A549 (cell line): ENCODE results near the gene CENPB. TPM values are rescaled to one million over a fixed set of nuclear protein-coding genes. Genes with fewer than 3 reads are reported as not detected.

ENCODE experiments used
- ATAC-seq, 2 experiments: fragments of 200-7000 bp in 1 of 2; fragments of >200 bp in 1 of 2; cut with Nextera tagmentation in 1 of 2; cut with Tn5 transposase in 1 of 2; 3 replicates each; pipeline versions ENCODE4 v1.8.0 to v1.9.1; 2018 to 2020; ENCODE audit warnings: mild to moderate bottlenecking in 1 of 2, moderate library complexity in 1 of 2
- CTCF ChIA-PET: fragments of 300-600 bp; sonication (Branson Sonifier 250); formaldehyde crosslinking; extraction: SDS; loops from one replicate; lab custom pipeline; 2021; ENCODE audit warnings: antibody characterized with exemption, inconsistent platforms; lab: Yijun Ruan, JAX
- POLR2A ChIA-PET: fragments of 350-600 bp; formaldehyde crosslinking; extraction: SDS; loops from one replicate; lab custom pipeline; 2021; ENCODE audit warnings: antibody characterized with exemption, inconsistent platforms; lab: Yijun Ruan, JAX
- DNase-seq, 2 experiments: peaks; one replicate each; pipeline versions ENCODE4 v3.0.0 to v3.0.0-alpha.2; 2011 to 2016; ENCODE audit warnings: low read depth in 1 of 2, low spot score in 1 of 2
- FAIRE-seq: peaks from 2 replicates; lab custom pipeline; 2011; peaks lifted over from hg19 to GRCh38; lab: Jason Lieb, UNC
- H3K27ac ChIP-seq, 2 experiments: fragments of >200 bp; sonication (Bioruptor Twin); formaldehyde crosslinking; 3 replicates each; pipeline ENCODE4 v1.5.1; 2016 to 2017
- H3K4me1 ChIP-seq: fragments of >200 bp; sonication (Bioruptor Twin); formaldehyde crosslinking; 3 replicates; pipeline ENCODE4 v1.6.1; 2016
- H3K4me2 ChIP-seq: fragments of >200 bp; sonication (Bioruptor Twin); formaldehyde crosslinking; 3 replicates; pipeline ENCODE4 v1.6.1; 2016
- H3K4me3 ChIP-seq: fragments of >200 bp; sonication (Bioruptor Twin); formaldehyde crosslinking; 3 replicates; pipeline ENCODE4 v1.5.1; 2016
- H3K9me3 ChIP-seq: fragments of >200 bp; sonication (Bioruptor Twin); formaldehyde crosslinking; 3 replicates; pipeline ENCODE4 v1.6.1; 2016
- ATOH8 ChIP-seq: fragments of 250-450 bp; sonication (Bioruptor Pico); IDR thresholded peaks from 2 replicates; pipeline ENCODE4 v1.5.0; 2020; ENCODE audit warnings: low read depth, mild to moderate bottlenecking, moderate library complexity
- BHLHE40 ChIP-seq: IDR thresholded peaks from 2 replicates; pipeline ENCODE4 v1.6.1; 2012; ENCODE audit warnings: low read depth, low read length, inconsistent platforms
- CEBPB ChIP-seq, 2 experiments: fragments of >200 bp in 1 of 2; sonication (Bioruptor Twin) in 1 of 2; formaldehyde crosslinking in 1 of 2; IDR thresholded peaks; 2 replicates each; pipeline ENCODE4 v1.6.1; 2012 to 2016
- CHD2 ChIP-seq: fragments of 150-350 bp; IDR thresholded peaks from 2 replicates; pipeline ENCODE4 v1.6.1; 2014; ENCODE audit warnings: low read length; ENCODE audit not compliant: partially characterized antibody
- EHMT2 ChIP-seq: fragments of 200-600 bp; sonication (generic); IDR thresholded peaks from 2 replicates; pipeline ENCODE4 v1.6.1; 2016; ENCODE audit warnings: antibody characterized with exemption, low read depth, mild to moderate bottlenecking, moderate library complexity
- ESRRA ChIP-seq: fragments of 150-350 bp; IDR thresholded peaks from 2 replicates; pipeline ENCODE4 v1.6.1; 2014; ENCODE audit warnings: mild to moderate bottlenecking, low read length, borderline replicate concordance
- FOSL2 ChIP-seq, 2 experiments: fragments of 450-650 bp in 1 of 2; fragments of >200 bp in 1 of 2; sonication (Bioruptor Twin) in 1 of 2; formaldehyde crosslinking; IDR thresholded peaks; 2 replicates each; pipeline versions ENCODE4 v1.5.0 to v1.6.1; 2016 to 2020; ENCODE audit warnings: mild to moderate bottlenecking in 1 of 2, moderate library complexity in 1 of 2
- KDM5A ChIP-seq: fragments of 200-600 bp; sonication (generic); IDR thresholded peaks from 2 replicates; pipeline ENCODE4 v1.6.1; 2016; ENCODE audit warnings: antibody characterized with exemption, mild to moderate bottlenecking
- PBX3 ChIP-seq: IDR thresholded peaks from 2 replicates; pipeline ENCODE4 v1.6.1; 2012
- RARB ChIP-seq: fragments of 250-450 bp; sonication (Bioruptor Pico); IDR thresholded peaks from 2 replicates; pipeline ENCODE4 v1.8.0; 2021; ENCODE audit warnings: mild to moderate bottlenecking, moderate library complexity
- REST ChIP-seq: fragments of 200-600 bp; sonication (generic); IDR thresholded peaks from 2 replicates; pipeline ENCODE4 v1.6.1; 2016; ENCODE audit warnings: antibody characterized with exemption, mild to moderate bottlenecking, moderate library complexity
- SREBF2 ChIP-seq: fragments of 450-650 bp; IDR thresholded peaks from 2 replicates; pipeline ENCODE4 v1.6.1; 2014; ENCODE audit warnings: mild to moderate bottlenecking, moderate library complexity
- WGBS: methylation state at CpG from one replicate; pipeline ENCODE4 v1.1.6; 2017; ENCODE audit errors: missing lambda C conversion rate; 5-methylcytosine and 5-hydroxymethylcytosine counted together
- polyA plus RNA-seq, 4 experiments: library from polyadenylated mRNA; depleted of rRNA in 3 of 4; stranded (reverse); fragments of >200 nt; fragmentation: RNase III in 1 of 4; extraction: RNeasy Plus Mini Kit Qiagen cat#74134 plus additional on column Dnase treatment in 1 of 4; gene quantifications; 2 replicates in 3 of 4; 3 replicates in 1 of 4; pipeline ENCODE4 v1.2.3, GENCODE V29; 2011 to 2017
- TF ChIP-seq, protein P1 (sequence below): fragments of 250-450 bp; sonication (Bioruptor Pico); IDR thresholded peaks from 2 replicates; pipeline ENCODE4 v1.5.0; 2021; ENCODE audit warnings: mild to moderate bottlenecking, moderate library complexity, borderline replicate concordance

Gene CENPB
- polyA plus RNA-seq, 2 of the 4 experiments (the other 2 are of a cell fraction): 42.6 to 106 TPM

DNA sequence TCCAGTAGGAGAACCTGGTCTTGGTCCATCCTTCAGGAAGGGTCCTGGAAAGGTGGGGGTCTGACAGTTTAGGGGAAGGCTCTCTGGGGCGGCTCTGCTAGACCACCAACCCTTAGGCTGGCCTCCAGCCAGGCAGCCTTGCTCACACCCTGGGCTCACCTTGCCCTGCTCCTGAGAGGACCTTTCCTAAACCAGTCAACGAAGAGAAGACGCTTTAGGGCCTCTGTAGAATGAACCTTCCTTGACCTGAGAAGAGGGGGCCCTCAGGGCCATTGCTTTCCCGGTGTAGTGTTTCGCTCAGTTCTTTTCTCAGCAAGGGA is 10.6 kb upstream of the CENPB start:
- POLR2A ChIA-PET: interaction anchor here (2.2 kb wide), 1 partner anchor 14 kb away, joined by 36 read pairs; no protein-coding TSS in a partner anchor
- CTCF ChIA-PET: interaction anchor here (2.4 to 3.3 kb wide), 2 partner anchors 10 to 58 kb away, joined by 11 to 29 read pairs; partner anchors contain the start of gene CENPB
- H3K4me3 ChIP-seq: peak overlapping the region; percentile 84

More for the DNA sequence above, 10.6 kb upstream of the CENPB start:
- peak overlapping the region; percentile 84 for H3K4me2 ChIP-seq
- peak overlapping the region; percentile 98 to 99 for H3K27ac ChIP-seq
- H3K4me1 ChIP-seq: peaks cover 49% of the 10 kb centered on the region
- H3K9me3 ChIP-seq: no peaks in the 10 kb centered on the region
- 18% methylated on average over 5 of the region's 5 CpGs for WGBS
- FAIRE-seq (no peak), DNase-seq (no peak), ATAC-seq (no peak)
- no peak for TF ChIP-seq SREBF2
- TF ChIP-seq CEBPB (IDR thresholded peaks at IDR 0.05): no peak
- 0 out of 2 replicates have a peak, but pooled peaks have one; percentile 31 for TF ChIP-seq RARB (CRISPR knock-in tag)
- no peak for TF ChIP-seq REST
- no peak for TF ChIP-seq KDM5A
- no peak for TF ChIP-seq CHD2
- TF ChIP-seq EHMT2: no peak
- no peak for TF ChIP-seq PBX3
- no peak for TF ChIP-seq ATOH8
- TF ChIP-seq FOSL2 (IDR thresholded peaks at IDR 0.05): no peak
- TF ChIP-seq FOSL2 (CRISPR knock-in tag; IDR thresholded peaks at IDR 0.05): 0 out of 2 replicates have a peak, but pooled peaks have one; percentile 8
- no peak for TF ChIP-seq ESRRA
- no peak for TF ChIP-seq BHLHE40
- TF ChIP-seq, protein P1, sequence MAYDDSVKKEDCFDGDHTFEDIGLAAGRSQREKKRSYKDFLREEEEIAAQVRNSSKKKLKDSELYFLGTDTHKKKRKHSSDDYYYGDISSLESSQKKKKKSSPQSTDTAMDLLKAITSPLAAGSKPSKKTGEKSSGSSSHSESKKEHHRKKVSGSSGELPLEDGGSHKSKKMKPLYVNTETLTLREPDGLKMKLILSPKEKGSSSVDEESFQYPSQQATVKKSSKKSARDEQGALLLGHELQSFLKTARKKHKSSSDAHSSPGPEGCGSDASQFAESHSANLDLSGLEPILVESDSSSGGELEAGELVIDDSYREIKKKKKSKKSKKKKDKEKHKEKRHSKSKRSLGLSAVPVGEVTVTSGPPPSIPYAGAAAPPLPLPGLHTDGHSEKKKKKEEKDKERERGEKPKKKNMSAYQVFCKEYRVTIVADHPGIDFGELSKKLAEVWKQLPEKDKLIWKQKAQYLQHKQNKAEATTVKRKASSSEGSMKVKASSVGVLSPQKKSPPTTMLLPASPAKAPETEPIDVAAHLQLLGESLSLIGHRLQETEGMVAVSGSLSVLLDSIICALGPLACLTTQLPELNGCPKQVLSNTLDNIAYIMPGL (CRISPR knock-in tag): no peak
